Neural cell (in vitro differentiated cells): ENCODE results near the gene UBXN6.

Experiments
- RAD21 ChIP-seq: fragments of 450-650 bp; conservative IDR thresholded peaks from 2 replicates; pipeline ENCODE4 v1.6.1; 2014; ENCODE audit warnings: antibody characterized with exemption, mild to moderate bottlenecking, moderate library complexity
- REST ChIP-seq: IDR thresholded peaks from 2 replicates; pipeline ENCODE4 v1.6.1; 2012; ENCODE audit warnings: borderline replicate concordance

GRCh38 chr19:4497770-4498389 lies 40.3 kb upstream of the UBXN6 start:
- TF ChIP-seq RAD21 (no peak), REST (no peak)
